OCI-LY1 (cell line): ENCODE data around the gene SERPINB5.

Source experiments
- CTCF ChIP-seq: fragments of 200-600 bp; sonication (generic), shearing (Covaris generic); IDR thresholded peaks from 2 replicates; pipeline ENCODE4 v1.5.1; 2017; ENCODE audit warnings: mild to moderate bottlenecking, antibody characterized with exemption, low read length, moderate library complexity, mixed read lengths
- EZH2 ChIP-seq: fragments of 200-600 bp; sonication (generic), shearing (Covaris generic); IDR thresholded peaks from 2 replicates; pipeline ENCODE4 v1.8.0; 2017; ENCODE audit warnings: borderline replicate concordance, mixed run types, mild to moderate bottlenecking, antibody characterized with exemption, low read length, moderate library complexity, mixed read lengths

GRCh38 chr18:63505566-63506335, 29.0 kb downstream of the SERPINB5 start:
- peak; percentile 77 for TF ChIP-seq CTCF
- TF ChIP-seq EZH2, result no peak
